ENCODE results near the gene PPARGC1A.

PPARGC1A gene

DNA sequence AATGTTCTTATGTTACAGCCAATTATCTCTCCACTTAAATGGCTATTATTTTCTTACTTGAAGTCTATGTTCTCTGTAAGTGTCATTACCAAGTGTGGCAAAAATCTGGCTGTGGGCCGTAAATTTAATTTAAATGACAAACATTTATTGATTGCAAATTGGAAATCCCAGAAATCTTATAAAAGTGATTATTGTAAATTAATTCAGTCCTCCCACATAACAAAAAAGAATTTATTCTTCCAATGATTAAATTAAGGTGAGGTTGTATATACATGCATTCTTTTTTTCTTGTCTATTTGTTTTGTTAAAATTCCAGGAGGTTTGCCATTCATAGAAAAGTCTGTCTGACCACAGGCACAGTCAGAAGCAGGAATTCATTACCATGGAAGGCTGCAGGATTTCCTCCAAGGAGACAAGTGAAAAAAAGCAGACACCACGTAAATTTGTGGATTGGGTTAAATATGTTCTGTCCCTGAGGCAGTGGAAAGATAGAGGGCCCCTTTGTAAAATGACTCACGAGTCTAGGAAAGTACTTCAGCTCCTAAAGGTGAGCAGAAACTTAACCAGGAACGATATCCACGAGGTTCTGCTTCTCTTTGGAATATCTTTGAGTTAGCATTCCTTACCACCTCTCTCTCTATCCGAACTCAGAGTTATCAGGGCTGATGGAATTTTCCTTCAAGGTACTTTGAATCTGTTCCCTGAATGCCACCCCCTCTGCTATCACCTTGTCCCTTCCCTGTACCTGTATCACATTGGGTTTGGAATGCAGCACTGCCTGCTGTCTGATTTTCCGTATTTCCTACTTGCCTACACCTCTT lies 10.7 kb downstream of the PPARGC1A start:
- no peak for DNase-seq (ENCODE audit: low read depth in 2 of 2)

DNA sequence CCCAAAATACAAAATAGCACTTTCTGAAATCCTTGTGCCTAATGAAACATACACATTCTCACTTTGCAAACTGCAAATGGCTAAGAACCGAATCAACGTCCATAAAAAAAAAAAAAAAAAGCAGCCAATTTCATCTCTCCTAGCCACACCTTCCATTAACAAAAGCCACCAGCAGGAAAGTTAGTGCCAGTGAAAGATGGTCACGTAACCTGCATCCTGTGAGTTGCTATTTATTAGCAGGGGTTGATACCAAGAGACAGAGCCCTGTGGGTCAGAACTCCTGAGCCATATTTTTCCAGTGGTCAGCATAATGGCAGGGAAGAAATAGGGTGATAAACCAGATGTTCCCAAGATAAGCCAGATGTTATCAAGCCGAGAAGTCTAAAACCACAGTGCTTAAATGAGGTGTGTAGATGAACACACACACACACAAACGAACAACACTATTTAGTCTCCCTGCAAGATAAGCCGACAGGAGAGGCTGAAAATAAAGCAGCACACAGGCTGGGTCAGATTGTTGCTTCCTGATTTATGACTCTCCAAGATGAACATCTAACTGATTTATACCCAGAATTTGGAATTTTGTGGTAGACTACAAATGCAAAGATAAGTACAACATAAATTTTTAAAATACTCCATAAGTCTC lies 11.5 kb downstream of the PPARGC1A start:
- no peak for DNase-seq (ENCODE audit: low read depth in 2 of 2)

DNA sequence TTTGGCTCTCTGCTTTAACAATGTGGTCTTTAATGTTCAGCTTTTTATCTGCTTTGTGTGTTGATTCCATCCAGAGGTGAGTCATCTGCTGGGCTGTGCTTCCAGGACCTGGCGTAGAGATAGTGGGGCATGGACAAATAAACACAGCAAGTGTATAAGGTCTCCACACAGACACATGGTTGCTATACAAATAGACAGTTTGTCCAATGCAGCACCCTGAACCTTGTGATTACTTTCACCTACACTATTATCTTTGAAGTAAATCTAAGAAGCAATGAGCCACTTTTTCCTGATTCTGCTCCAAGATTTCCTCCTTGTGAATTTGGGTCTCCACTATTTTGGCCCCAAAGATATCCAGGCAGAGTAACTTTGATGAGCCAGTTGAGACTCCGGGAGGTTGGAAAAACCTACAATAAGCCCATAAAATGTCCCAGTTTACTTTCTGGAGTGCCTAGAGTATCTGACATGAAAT lies 12.1 kb downstream of the PPARGC1A start:
- no peak for DNase-seq (ENCODE audit: low read depth in 2 of 2)

DNA sequence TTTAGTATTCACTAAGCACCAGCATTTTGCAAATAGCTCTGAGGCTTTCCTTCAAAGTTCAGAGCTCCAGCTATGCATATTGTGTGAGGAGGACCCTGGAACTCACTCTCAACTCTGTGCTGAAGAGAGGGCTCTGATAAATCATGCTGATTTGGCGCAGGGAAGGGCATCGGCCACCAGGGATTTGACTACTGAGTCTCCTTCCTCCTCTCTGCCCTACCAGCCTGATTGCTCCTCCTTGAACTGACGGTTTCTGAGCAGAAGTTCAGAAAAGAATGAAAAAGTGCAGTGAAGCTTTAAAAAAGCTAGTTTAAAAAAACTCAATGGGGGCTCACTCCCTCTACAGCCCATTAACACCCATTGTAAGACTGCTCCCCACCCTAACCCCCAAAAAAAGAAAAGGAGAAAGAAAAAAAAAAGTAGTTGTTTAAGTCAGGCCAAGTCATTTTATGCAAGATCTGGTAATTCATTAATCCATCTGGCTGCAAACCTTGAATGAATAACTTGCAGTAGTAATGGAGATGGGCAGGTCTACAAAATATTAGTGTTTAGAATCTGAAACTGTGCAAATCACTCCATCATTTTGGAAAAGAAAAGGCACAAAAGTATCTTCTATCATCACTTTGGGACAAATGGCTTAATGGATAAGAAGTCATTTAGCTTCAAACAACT lies 13.3 kb downstream of the PPARGC1A start:
- DNase-seq (ENCODE audit: low read depth in 2 of 2): no peak

DNA sequence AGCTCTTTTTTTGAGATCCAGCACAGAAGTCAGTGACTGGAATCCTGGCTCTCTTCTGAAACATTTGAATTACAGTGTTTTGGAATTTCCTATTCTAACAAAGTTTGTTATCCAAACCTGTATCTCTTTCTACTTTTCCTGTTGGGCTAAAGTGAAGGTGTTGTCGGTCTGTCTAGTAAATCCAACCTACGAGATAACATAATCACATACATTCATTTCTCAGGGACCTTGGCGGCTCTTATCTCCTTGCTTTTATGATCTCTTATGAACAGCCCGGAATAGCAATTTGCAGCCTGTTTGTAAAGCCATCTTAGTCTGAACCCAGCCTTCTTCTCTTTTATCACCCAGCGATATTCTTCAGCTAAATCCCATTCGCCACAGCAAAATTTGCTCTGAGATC lies 14.5 kb downstream of the PPARGC1A start:
- DNase-seq (ENCODE audit: low read depth in 2 of 2): no peak

DNA sequence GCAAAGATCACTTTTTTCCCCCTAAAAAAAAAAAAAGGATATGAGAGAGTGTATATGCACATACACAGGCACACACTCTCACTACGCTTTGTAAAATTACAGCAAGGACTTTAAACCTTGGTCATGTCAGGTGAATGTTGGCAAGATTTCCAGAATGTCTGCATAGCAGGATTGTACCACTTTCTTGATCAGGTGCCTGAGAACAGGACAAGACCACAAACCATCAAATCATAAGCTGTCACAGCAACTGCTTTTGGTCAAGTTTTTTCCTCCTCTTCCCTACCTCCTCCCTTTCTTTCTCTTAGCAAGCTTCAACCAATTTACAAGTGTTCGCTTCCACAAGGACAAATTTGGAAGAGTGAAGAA lies 15.3 kb downstream of the PPARGC1A start:
- DNase-seq (ENCODE audit: low read depth in 2 of 2): no peak

DNA sequence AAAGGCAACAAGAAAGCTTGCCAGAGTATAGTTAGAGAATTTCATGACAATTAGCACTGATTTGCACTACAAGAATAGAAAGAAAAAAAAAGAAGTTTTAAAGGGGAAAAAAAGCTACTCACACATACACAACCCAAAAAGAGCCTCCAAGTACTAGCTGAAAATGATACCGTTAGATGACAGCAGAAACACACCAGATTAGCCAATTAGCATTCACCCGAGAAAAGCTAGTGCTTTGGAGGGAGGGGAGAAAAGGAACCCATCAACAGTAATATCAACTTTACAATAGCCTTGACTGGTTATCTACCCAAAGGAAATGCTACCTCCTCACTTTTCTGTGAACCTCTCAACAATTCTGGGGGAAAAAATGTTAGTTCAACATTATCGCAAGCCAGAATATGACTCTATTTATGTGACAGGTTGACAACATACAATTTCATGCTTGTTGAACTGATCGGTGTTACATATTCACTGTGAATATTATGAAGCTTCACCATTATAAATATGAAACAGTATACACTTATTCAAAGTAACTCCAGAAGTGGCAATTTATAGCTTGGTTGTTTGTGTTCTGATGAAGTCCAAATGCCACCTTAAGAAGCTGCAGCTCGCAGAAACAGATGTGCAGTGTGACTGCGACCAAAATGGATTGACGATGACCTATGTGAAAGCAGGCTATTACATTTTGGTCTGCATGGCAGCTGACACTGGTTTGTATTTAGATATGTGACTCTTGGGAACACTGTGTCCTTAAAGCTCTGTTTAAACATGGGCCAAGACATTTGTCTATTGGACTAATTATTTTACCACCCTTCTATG lies 15.9 kb downstream of the PPARGC1A start:
- no peak for DNase-seq (ENCODE audit: low read depth in 2 of 2)

DNA sequence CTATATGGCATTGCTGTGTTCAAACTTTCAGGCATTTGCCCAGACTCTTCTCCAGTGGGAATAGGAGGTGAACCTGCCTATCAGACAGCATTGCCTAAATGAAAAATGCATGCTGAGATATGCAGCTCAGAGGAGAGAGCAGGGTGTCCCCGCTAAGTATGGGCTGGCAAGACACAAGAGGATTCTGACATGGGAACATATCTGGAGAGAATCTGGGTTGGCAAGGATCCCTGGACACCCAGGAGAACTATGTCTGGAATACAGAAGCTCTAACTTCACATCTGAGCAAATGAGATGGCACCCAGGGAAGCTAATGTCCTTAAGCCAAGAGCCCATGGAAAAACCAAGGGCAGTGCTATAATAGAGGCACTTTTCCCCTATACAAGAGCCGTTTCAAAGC lies 18.4 kb downstream of the PPARGC1A start:
- DNase-seq (ENCODE audit: low read depth in 2 of 2): no peak

DNA sequence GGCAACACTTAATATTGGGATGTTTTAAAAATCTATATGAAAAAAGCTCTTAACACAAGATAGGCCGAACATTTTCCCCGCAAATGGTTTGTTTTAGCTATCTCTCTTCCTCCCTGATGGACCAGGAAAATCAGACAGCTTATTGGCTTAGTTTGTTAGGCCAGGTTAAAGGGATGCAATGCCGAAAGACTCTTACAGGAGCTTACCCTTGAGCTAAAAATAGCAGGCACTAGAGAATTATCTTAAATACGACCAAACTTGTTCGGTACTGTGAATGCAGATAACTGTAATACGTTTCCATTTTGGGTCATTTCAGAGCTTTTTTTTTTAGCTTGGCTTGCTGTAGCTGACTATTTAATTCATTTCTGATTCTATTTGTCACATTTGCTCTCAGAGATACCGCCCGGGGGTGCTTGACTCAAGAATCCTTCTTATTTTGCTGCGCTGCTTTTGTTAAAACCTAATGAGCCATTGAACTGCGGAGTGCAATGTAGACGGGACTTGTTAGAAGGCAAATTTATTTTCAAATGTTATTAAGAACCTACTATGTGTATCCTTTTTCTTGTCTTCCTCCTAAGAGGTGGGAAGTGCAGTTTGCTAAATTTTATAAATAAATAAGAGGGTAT lies 23.3 kb downstream of the PPARGC1A start:
- no peak for DNase-seq (ENCODE audit: low read depth in 2 of 2)

DNA sequence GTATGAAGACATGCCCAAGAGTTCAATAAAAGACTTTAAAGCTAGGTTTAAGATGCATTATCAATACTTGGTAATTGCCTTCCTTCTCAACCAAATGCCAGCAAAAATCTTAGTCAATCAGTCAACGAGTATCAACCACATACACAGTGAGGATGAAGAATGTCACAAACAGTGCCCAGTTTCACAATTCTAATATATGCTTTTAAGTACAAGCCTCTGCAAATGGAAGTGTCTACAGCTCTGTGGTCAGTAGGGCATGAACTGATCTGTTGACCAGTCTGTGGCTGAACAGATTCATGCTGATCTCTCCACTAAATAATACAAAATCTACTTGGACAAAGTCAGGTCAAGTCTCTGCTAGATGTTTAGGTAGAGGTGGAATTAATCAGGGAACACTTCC lies 27.9 kb downstream of the PPARGC1A start:
- DNase-seq (ENCODE audit: low read depth in 2 of 2): no peak

DNA sequence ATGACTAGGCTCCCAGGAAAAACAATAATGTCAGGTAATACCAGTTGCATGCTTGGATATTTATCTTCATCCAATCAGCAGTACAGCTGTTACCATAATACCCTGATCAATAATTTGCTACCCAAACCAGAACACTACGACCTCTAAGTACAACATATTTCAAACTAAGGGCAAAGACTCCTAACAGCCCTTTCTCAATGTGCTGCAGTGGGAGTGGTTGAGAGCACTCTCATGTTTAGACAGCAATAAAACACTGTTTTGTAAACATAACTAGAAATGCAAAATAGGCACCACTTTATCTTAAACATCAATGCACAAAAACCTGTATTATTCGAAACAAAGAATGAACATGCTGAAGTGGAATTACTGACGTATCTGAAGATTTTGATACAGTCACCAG lies 28.9 kb downstream of the PPARGC1A start:
- no peak for DNase-seq (ENCODE audit: low read depth in 2 of 2)

DNA sequence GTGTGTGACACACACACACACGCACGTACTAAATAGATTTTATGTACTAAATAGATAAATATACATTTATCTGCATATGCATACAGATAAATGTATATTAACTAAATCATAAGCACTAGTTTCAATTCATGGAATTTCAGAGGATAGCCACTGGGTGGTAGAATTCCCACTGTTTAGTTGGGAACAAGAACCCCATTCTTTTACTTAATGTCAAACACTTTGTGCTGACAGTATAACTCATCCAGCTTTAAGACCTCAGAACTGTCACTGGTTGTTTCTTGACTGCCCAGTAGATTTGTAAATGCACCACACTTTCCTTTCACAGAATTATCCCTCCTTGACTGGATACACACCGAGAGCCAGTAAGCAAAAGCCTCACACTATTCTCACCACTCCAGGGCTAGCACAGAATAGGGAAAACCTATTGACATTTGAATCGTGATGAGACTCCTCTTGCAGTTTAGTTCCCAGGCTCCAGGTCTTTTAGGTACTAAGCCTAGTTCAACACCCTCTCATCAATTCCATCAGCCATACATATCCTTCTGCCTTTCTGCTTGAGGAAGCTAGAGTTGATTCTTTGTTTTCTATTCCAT lies 32.4 kb downstream of the PPARGC1A start:
- DNase-seq (ENCODE audit: low read depth in 2 of 2): no peak

DNA sequence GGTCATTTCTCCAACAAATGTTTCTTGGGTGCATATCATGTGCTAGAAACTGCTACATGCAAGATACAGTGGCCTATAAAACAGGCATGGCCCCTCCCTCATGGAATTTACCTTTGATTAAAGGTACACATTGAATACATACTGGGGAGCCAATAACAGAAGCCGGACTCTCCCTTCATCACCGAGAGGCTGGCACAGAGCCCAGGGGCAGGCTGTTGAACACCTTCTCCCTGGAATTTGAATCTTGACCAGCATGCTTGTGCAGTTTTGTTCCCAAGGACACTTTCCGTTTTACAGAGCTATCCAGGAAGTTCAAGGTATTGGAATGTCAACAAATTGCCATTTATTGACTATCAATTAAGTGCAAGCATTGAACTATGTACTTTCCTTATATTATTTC lies 33.2 kb downstream of the PPARGC1A start:
- no peak for DNase-seq (ENCODE audit: low read depth in 2 of 2)

DNA sequence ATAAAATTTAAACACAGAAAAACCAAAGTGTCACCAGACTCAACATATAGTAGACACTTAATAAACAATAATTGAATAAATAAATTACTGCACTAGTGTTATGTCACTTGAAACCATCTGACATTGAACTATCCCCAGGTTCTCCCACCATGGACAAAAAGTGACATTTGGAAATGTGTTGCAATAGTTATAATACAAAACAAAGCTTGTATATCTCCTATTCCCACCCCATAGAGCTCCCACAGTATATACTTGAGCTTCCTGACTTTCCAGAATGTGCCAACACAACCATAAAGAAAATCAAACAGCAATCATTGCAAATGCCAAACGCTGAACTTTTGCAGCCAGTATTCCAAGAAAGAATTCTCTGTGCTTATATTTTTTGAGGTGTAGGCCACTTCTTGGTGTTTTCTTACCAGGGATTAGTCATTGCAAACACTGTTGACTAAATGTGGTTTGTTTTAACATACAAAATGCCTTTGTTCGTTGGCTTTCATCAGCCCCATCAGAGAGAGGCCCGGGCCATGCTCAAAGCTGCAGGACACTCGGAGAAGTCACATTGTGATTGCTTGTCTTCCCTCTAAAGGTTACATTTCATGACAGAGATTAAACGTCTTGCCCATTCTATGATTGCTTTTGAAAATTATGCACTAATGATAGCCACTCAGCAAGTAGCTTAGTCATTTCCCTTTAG lies 33.8 kb downstream of the PPARGC1A start:
- DNase-seq (ENCODE audit: low read depth in 2 of 2): no peak

DNA sequence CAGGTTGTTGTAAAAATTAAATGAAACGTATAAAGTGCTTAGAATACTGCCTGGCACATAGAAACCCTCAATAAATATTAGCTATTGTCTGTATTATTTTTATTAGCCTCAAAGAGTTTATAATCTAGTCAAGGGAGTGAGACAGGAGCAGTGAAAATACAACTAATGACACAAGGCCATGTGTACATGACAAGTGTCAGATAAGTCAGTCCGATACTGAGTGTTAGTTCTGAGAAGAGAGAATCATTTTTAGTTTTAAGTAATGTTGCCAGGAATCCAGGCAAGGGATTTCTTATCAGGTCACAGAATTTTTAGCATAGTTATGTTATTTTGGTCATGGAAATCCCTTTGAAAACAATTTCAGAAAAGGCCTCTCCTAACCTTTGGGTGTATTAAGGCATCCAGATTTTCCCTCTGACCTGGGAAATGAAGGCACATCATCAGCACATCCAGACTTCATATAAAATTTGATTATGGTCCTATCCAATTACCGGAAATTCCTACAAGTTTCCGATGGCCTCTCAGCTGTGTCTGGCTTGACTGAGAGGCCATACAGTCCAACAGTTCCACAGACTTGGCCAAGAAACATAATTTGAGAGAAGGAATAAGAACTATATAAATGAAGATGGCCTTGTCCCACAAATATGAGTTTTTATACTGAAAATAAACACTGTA lies 35.7 kb downstream of the PPARGC1A start:
- DNase-seq (ENCODE audit: low read depth in 2 of 2): no peak

DNA sequence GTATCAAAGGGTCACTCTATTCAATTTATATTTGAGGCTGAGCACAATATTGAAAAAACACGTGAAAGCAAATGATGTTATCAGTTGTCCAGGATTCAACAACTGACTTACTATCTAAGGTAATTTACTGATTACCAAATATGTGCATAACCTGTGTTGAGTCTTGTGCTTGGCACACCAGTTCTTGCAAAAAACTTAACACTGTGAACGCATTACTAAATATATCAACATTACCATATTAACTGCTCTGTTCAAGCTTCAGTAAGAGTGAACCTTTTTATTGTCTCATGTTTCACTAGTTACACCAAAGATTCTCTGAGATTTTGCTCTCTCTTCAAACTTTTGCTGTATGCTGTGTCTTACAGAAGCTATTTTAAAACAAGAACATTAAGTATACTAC lies 38.4 kb downstream of the PPARGC1A start:
- DNase-seq (ENCODE audit: low read depth in 2 of 2): no peak

DNA sequence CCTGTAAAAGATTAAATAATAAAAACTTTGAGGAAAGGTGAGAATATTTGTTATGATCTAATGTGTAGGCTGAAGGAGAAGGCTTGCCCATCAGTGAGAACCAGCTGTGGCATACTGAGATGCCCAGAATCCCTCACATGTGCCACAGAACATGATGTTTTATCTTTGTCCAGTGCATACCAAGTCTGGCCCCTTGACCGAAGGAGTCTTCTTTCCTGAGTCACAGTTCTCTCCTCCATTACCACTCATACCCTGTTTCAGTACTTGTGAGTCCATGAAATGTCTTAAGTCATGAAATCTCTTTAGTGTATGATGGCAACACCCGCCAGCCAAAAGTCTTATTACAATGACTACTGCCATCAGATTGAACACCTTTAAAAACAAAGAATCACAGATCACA lies 42.7 kb downstream of the PPARGC1A start:
- DNase-seq (ENCODE audit: low read depth in 2 of 2): no peak

DNA sequence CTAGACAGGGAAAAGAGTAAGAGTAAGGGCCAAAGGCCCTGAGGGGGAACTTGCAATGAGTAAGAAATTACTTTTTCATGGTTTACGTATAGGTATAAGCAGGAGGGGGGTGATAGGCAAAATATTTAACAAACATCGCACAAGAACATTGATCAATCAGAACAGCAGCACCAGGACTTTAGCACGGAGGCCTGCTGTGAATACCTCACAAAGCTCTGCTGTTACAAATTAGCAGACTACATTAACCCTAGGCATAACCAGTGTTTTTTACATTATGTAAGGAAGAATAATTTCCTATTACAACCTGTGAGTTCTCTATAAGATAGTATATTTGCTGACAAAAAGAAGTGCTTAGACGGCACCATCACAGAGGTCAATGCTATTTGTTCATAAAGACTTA lies 44.9 kb downstream of the PPARGC1A start:
- no peak for DNase-seq (ENCODE audit: low read depth in 2 of 2)

DNA sequence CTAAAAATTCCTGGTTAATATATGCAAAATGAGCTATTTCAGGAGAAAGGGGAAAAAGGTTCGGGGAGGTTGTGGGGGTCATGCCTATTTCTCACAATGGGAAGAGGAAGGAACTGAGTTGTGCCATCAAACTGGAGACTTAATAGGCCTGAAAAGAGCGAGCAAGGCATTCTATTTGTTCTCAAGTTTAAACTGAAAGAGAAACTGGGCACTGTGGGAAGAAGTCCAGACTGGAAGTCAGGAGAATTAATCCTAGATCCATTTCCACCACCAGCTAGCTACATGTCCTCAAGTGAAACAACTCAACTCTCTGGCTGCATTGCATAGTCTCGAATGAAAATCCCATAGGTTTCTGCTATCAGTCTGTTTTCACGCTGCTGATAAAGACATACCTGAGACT lies 50.6 kb downstream of the PPARGC1A start:
- DNase-seq (ENCODE audit: low read depth in 2 of 2): no peak

DNA sequence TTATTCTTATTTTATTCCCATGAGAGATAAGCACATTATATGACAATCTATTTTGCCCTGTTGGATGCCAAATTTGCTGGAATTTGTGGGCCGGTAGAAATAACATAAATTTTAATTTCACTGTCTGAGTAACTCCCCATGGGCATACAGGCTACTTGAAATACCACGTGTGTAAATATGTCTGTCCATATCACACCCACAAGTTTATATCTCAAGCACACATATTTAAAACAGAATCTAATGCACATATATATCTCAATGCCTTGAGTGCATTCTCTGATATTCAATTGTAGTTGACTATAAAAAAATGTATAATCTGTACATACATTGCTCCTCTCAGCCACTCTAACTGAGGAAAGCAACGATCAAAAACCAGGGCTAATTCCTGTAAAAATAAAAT lies 51.2 kb downstream of the PPARGC1A start:
- DNase-seq (ENCODE audit: low read depth in 2 of 2): no peak
